ENCODE measurements around the gene PRSS50.

- TF ChIP-seq CTCF (IDR thresholded peaks at IDR 0.05) (no peak), POLR2A (IDR thresholded peaks at IDR 0.05) (no peak)
Measured at GRCh38 chr3:46707601-46708011, 10.1 kb downstream of the PRSS50 start.

All from uterus (tissue), 2 donors.